Left forelimb (tissue), 1 donor: ENCODE measurements around the gene SLC18B1.

Experiments
- DNase-seq: peaks from one replicate; pipeline ENCODE4 v3.0.0-alpha.2; 2018; ENCODE audit warnings: low spot score

Gene SLC18B1

GRCh38 chr6:132797951-132798868 is at the start of gene SLC18B1:
SLC18B1 (minus strand) TSS chr6:132798637; CDS start chr6:132798456, 181 bp downstream.
- DNase-seq: peak; percentile 77

- no peak for DNase-seq
These were observed 45.0 kb upstream of the SLC18B1 start for GRCh38 chr6:132843316-132844035.

GRCh38 chr6:132841966-132842365 is 43.5 kb upstream of the SLC18B1 start:
- no peak for DNase-seq

DNA sequence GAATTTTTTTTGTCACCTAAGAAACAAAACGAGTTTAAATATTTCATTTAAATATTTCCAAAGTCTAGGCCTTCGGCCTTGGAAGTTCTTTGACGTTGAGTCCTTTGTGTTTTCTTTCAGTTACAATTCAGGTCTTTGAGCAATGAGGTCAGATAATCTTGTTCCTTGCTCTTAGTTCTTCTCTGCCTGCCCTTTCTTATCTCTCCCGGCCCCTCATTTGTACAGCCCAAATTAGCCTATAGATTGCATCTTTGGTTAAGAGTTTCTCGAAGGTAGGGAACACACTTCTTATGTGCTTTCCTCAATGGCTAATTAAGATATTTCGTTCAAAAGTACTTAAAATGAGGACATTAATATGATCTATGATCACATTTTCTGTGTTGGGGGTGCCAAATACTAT is 34.5 kb upstream of the SLC18B1 start:
- no peak for DNase-seq

- DNase-seq: no peak
These were observed 31.9 kb upstream of the SLC18B1 start for GRCh38 chr6:132830334-132830751.

DNA sequence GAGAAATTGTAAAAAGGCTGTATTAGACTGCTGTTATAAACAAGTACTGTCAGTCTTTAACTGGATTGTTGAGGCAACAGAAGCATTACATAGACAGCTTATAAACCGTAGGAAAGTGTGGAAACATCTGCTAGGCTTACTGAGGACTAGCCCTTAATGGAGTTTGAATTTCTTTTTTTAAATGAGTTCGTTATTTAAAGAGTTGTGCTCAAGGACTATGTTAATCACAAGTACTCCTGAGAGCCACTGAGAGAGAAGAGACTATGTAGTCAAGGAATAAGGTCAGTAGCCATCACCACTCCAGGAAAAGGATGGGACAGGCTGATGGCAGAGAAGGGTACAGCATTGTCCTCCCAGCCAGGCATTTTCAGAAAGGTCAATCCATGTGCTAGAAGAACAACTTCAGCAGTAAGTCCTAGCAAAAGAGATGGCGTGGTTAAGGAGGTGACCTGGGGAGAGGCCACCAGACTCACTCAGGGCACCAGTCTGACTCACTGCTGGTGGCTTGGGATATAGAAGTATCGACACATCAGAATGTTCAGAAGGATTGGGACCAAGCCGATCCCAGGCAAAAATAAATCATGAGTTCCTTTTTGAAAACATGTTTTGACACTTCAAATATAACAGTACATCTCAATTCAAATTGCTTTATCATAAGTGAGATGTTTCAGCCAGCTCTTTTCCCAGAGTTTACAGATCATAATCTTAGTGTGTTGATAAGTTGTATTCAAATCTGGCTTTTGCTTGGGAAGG is 22.4 kb upstream of the SLC18B1 start:
- DNase-seq: no peak

DNA sequence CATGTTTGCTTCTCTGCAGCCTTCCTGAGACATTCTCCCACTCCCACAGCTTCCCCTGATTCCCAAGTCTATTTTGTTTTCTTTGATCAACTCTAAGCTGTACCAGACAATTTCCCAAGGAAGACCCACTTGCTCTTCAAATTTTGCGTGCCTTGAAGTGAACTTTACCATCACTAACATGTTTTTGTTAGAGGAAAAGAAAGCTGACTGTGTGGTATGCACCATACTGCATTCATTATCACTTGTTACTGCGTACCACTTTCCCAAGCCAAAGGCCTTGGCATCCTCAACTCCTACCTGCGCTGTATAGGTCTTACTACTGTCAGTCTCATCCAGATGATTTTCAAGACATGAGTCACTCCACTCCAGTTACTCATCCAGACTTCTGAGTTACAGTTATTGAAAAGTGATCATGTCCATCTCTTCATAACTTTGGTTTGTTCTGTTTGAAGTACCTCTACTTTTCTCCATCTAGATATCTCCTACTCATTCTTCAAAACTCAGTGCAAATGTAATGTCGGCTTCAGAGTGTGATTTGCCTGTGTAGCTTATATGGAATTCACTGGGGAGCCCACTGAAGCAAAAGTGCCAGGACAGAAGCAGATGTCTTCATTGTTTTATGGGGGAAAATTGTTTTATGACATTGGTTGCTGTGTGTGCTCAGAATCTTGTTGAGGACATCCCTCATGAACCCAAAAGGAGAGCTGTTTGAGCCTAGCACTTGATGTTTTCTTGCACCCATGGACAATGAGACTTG is 21.1 kb upstream of the SLC18B1 start:
- no peak for DNase-seq

DNA sequence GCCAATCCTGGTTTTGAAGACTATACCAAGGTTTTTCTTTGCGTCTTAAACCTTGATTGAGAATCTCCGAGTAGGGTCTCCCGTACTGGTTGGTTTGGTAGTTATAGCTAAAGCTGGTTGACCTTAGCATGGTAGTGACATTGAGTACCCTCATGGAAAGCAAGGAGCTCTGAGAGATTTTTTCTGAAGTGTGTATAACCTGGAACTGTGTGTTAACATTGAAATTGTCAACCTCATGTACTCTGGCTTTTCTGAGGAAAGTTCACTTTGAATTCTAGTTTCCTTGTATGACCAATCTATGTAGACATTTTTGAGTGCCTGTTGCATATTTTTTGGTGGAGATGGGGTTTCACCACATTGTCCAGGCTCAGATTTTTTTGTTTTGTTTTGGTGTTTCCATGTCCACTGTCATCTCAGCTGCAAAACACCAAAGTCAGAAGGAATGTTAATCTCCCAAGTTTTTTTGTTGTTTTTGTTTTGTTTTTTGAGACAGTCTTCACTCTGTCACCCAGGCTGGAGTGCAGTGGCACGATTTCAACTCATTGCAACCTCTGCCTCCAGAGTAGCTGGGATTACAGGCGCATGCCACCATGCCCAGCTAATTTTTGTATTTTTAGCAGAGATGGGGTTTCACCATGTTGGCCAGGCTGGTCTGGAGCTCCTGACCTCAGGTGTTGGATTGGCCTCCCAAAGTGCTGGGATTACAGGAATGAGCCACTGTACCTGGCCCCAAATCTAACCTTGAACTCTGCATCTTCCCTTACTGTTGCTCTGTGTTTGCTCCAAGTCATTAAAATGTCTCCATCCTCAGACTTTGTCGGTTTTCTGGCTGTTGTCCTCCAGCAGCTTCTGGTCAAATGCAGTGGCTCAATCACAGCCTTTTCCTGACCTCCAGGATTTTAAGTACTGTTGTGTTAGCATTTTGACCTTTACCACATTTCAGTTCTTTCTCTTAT is 20.2 kb upstream of the SLC18B1 start:
- DNase-seq: no peak

- no peak for DNase-seq
These were observed 19.3 kb upstream of the SLC18B1 start for GRCh38 chr6:132817554-132818403.

- no peak for DNase-seq
These were observed 18.2 kb upstream of the SLC18B1 start for GRCh38 chr6:132816660-132817059.

- DNase-seq: no peak
These were observed 16.5 kb upstream of the SLC18B1 start for GRCh38 chr6:132814716-132815570.

DNA sequence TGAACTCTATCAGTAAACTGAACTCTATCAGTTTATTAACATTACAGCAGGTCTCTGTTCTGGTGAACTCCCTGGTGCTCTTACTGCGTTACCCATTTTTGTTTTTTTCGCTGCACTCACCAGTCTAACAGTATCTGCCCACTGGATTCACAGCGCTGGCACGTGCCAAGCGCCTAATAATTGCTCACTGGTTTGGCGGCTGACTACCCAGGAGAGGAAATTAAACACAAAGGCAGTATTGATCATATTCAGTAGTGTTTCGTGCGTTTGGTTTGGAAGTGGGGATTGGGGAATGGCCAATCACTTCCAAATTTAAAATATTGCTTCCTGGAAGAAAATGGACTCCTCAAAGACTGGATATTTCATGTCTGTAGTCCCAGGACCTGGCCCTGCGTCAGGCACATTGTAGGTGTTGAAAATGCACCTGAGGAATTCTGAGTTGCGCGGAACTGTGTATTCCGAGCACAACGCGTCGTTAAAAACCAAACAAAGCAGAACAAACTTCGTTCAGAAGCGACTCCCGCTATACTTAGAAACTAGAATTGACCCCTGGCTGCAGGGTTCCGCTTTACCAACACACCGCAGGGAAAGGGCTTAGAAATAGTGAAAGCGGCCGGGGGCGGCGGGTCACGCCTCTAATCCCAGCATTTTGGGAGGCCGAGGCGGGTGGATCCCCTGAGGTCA is 14.9 kb upstream of the SLC18B1 start:
- peak; percentile 67 for DNase-seq

DNA sequence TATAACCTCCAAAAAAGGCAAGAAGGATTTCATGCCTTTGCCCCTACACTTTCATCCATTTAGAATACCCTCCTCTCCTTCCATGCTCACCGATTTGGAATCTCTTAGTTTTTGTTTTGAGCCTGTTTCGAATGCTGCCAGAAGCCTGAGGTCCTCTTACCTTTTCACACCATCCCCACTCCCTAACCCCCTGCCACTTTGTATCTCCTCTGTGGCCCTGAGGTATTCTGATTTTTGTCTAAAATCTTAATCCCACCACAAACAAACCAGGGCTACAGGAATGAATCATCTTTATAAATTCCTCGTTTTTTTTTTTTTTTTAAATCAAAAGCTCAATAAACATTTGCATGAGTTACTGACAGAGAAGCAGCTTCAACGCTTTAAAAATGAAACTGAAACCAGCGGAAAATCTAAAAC is 14.3 kb upstream of the SLC18B1 start:
- DNase-seq: no peak

- no peak for DNase-seq
These were observed 13.9 kb upstream of the SLC18B1 start for GRCh38 chr6:132812255-132812732.

- no peak for DNase-seq
These were observed 12.8 kb upstream of the SLC18B1 start for GRCh38 chr6:132811276-132811675.

GRCh38 chr6:132805548-132805947 is 7.1 kb upstream of the SLC18B1 start:
- DNase-seq: no peak

GRCh38 chr6:132804251-132804650 is 5.8 kb upstream of the SLC18B1 start:
- no peak for DNase-seq

DNA sequence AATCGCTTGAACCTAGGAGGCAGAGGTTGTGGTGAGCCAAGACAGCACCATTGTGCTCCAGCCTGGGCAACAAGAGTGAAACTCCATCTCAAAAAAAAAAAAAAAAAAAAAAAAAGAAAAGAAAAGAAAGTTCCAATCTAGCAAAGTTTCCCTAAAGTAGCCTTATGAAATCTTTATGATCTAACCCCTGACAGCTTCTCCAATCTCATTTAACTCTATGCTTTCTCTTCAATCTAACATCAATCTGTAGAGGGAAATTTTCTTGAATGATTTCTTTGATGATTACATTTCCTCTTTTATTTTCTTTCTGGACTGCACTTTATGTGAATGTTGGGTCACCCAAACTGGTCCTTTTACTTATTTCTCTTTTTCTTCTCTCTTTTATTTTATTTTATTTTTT is 2.2 kb upstream of the SLC18B1 start:
- no peak for DNase-seq
